Suprapubic skin (tissue), 4 donors: ENCODE data around the gene CSTA.

ENCODE experiments used
- EP300 ChIP-seq: sonication (generic); formaldehyde crosslinking; IDR thresholded peaks from one replicate; pipeline ENCODE4 v1.6.1; 2017; ENCODE audit warnings: antibody characterized with exemption
- POLR2AphosphoS5 ChIP-seq, 3 donors: sonication (generic); formaldehyde crosslinking; IDR thresholded peaks; one replicate each; pipeline ENCODE4 v1.6.1; 2017; ENCODE audit warnings: antibody characterized with exemption in 3 of 3

GRCh38 chr3:122387709-122388108 is 62.7 kb downstream of the CSTA start:
- TF ChIP-seq EP300 (no peak), POLR2AphosphoS5 (IDR thresholded peaks at IDR 0.05) (no peak)
